IMR-90 (cell line): ENCODE results near the gene NUDT6. TPM values are rescaled to one million over a fixed set of nuclear protein-coding genes. Genes with fewer than 3 reads are reported as not detected.
"Not testable (repeated sequence)": the region's sequence is repeated elsewhere in the genome, so short reads cannot be mapped to it uniquely, and the experiment has no call there.

Experiments
- ATAC-seq: fragments of 200-7000 bp; cut with Tn5 transposase; 2 replicates; pipeline ENCODE4 v1.9.1; 2020; ENCODE audit warnings: low read depth, mild to moderate bottlenecking, moderate library complexity
- BruUV-seq: library from RNA; stranded (reverse); fragments of 400-500 nt; replicated peaks from 2 replicates; lab custom pipeline; 2021; lab: Mats Ljungman, UMichigan
- CTCF ChIA-PET: fragments of 300-600 bp; formaldehyde crosslinking; extraction: SDS; loops from one replicate; lab custom pipeline; 2021; ENCODE audit warnings: antibody characterized with exemption; lab: Yijun Ruan, JAX
- POLR2A ChIA-PET: fragments of 300-600 bp; sonication (Branson Sonifier 250); formaldehyde crosslinking; loops from one replicate; lab custom pipeline; 2022; ENCODE audit warnings: antibody characterized with exemption; ENCODE audit not compliant: unreplicated experiment; lab: Charles Lee
- DNase-seq: peaks from one replicate; pipeline ENCODE4 v3.0.0; 2013
- H2AFZ ChIP-seq: replicated peaks from 2 replicates; pipeline ENCODE3; 2013; ENCODE audit warnings: low read length, mild to moderate bottlenecking; ENCODE audit not compliant: poor library complexity
- H2AK5ac ChIP-seq: 2 replicates; pipeline ENCODE4 v1.6.1; 2013; ENCODE audit warnings: low read depth, low read length, inconsistent platforms
- H2AK9ac ChIP-seq: replicated peaks from 2 replicates; pipeline ENCODE3; 2013; ENCODE audit warnings: mild to moderate bottlenecking, low read depth, low read length, moderate library complexity; ENCODE audit not compliant: poor library complexity
- H2BK120ac ChIP-seq: 2 replicates; pipeline ENCODE4 v1.6.1; 2013; ENCODE audit warnings: low read depth, low read length, inconsistent platforms
- H2BK15ac ChIP-seq: 3 replicates; pipeline ENCODE4 v1.6.1; 2013; ENCODE audit warnings: low read depth, low read length, inconsistent platforms
- H2BK20ac ChIP-seq: 2 replicates; pipeline ENCODE4 v1.6.1; 2013; ENCODE audit warnings: low read depth, mild to moderate bottlenecking, inconsistent platforms, low read length, moderate library complexity
- H2BK5ac ChIP-seq: 2 replicates; pipeline ENCODE4 v1.6.1; 2013; ENCODE audit warnings: mild to moderate bottlenecking, low read depth, low read length, inconsistent platforms; ENCODE audit not compliant: poor library complexity, severe bottlenecking
- H3K14ac ChIP-seq: replicated peaks from 2 replicates; pipeline ENCODE4 v1.6.1; 2013; ENCODE audit warnings: low read depth, low read length, inconsistent platforms
- H3K18ac ChIP-seq: 2 replicates; pipeline ENCODE4 v1.6.1; 2013; ENCODE audit warnings: low read depth, low read length, control low read depth
- H3K23ac ChIP-seq: 2 replicates; pipeline ENCODE4 v1.6.1; 2013; ENCODE audit warnings: low read depth, low read length, inconsistent platforms
- H3K27ac ChIP-seq: 2 replicates; pipeline ENCODE4 v1.5.1; 2013; ENCODE audit warnings: mild to moderate bottlenecking, control low read depth, low read length; ENCODE audit not compliant: insufficient read depth
- H3K27me3 ChIP-seq: 2 replicates; pipeline ENCODE4 v1.6.1; 2013; ENCODE audit warnings: low read length; ENCODE audit not compliant: control insufficient read depth, insufficient read depth
- H3K36me3 ChIP-seq: 2 replicates; pipeline ENCODE4 v1.6.1; 2013; ENCODE audit warnings: low read length, mixed read lengths; ENCODE audit not compliant: control insufficient read depth, insufficient read depth
- H3K4ac ChIP-seq: 2 replicates; pipeline ENCODE4 v1.6.1; 2013; ENCODE audit warnings: low read depth, low read length, inconsistent platforms
- H3K4me1 ChIP-seq: 2 replicates; pipeline ENCODE4 v1.6.1; 2013; ENCODE audit warnings: low read length, mixed read lengths; ENCODE audit not compliant: control insufficient read depth, insufficient read depth
- H3K4me2 ChIP-seq: 2 replicates; pipeline ENCODE4 v1.6.1; 2013; ENCODE audit warnings: low read depth, mild to moderate bottlenecking, control low read depth, low read length, moderate library complexity
- H3K4me3 ChIP-seq: 2 replicates; pipeline ENCODE4 v1.5.1; 2013; ENCODE audit warnings: low read depth, mild to moderate bottlenecking, control low read depth, low read length, moderate library complexity; ENCODE audit not compliant: insufficient read depth
- H3K56ac ChIP-seq: 2 replicates; pipeline ENCODE4 v1.6.1; 2013; ENCODE audit warnings: low read length, inconsistent platforms; ENCODE audit not compliant: insufficient read depth; ENCODE audit errors: extremely low read depth
- H3K79me1 ChIP-seq, 2 experiments: 2 replicates each; pipeline ENCODE4 v1.6.1; 2013; ENCODE audit warnings: low read length in 2 of 2, inconsistent platforms in 1 of 2, low read depth in 1 of 2
- H3K9ac ChIP-seq: 2 replicates; pipeline ENCODE4 v1.6.1; 2013; ENCODE audit warnings: low read depth, low read length, control low read depth
- H3K9me1 ChIP-seq: 2 replicates; pipeline ENCODE4 v1.6.1; 2013; ENCODE audit warnings: low read length, inconsistent platforms; ENCODE audit not compliant: insufficient read depth
- H3K9me3 ChIP-seq: 2 replicates; pipeline ENCODE4 v1.6.1; 2013; ENCODE audit warnings: low read length; ENCODE audit not compliant: control insufficient read depth, insufficient read depth
- H4K20me1 ChIP-seq: 2 replicates; pipeline ENCODE4 v1.6.1; 2013; ENCODE audit warnings: low read length, inconsistent platforms; ENCODE audit not compliant: insufficient read depth
- H4K5ac ChIP-seq: 2 replicates; pipeline ENCODE4 v1.6.1; 2013; ENCODE audit warnings: mild to moderate bottlenecking, low read depth, low read length, control low read depth
- H4K8ac ChIP-seq, 2 experiments: 2 replicates each; pipeline ENCODE4 v1.6.1; 2013; ENCODE audit warnings: low read depth in 2 of 2, low read length in 2 of 2, control low read depth in 1 of 2, inconsistent platforms in 1 of 2
- H4K91ac ChIP-seq: 2 replicates; pipeline ENCODE4 v1.6.1; 2013; ENCODE audit warnings: low read depth, low read length, inconsistent platforms; ENCODE audit not compliant: insufficient read depth
- WGBS, 2 experiments: methylation state at CpG; one replicate each; pipeline versions ENCODE4 v1.1.5 to v1.1.7; 2013; ENCODE audit warnings: missing lambda C conversion rate in 2 of 2; ENCODE audit not compliant: insufficient read length in 1 of 2; ENCODE audit errors: extremely low coverage in 2 of 2; 5-methylcytosine and 5-hydroxymethylcytosine counted together
- dilution Hi-C: fragments of 300-500 bp; cut with HindIII; formaldehyde crosslinking; loops from one replicate; pipeline ENCODE4 v1.14.3; 2018; ENCODE audit warnings: low sequenced_read_pairs; ENCODE audit not compliant: unreplicated experiment
- in situ Hi-C: fragments of 300-500 bp; cut with MboI; formaldehyde crosslinking; loops from 3 replicates; pipeline ENCODE4 v1.14.3; 2019; ENCODE audit warnings: low sequenced_read_pairs, inconsistent platforms, mixed read lengths
- intact Hi-C: fragments of 100-400 bp; cut with micrococcal nuclease; formaldehyde crosslinking; loops from 2 replicates; pipeline ENCODE4 v1.10.0; 2022
- polyA plus RNA-seq, 3 experiments: library from polyadenylated mRNA; depleted of rRNA; stranded (reverse); fragments of >200 nt; gene quantifications; 2 replicates each; pipeline ENCODE4 v1.2.3, GENCODE V29; 2012; ENCODE audit warnings: low replicate concordance in 1 of 3
- total RNA-seq: library from RNA; depleted of rRNA; stranded (reverse); fragments of >200 nt; gene quantifications from 2 replicates; pipeline ENCODE4 v1.2.3, GENCODE V29; 2012

Gene NUDT6
- total and polyA plus RNA-seq, 2 of the 4 experiments (the other 2 are of a cell fraction) = 2.7 to 4.8 TPM

DNA sequence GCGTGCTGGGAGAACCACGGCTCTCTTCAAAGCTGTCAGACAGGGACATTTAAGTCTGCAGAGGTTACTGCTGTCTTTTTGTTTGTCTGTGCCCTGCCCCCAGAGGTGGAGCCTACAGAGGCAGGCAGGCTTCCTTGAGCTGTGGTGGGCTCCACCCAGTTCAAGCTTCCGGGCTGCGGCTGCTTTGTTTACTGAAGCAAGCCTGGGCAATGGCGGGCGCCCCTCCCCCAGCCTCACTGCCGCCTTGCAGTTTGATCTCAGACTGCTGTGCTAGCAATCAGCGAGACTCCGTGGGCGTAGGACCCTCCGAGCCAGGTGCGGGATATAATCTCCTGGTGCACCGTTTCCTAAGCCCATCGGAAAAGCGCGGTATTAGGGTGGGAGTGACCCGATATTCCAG, 22.7 kb upstream of the NUDT6 start:
- H2AK9ac ChIP-seq, H2AFZ ChIP-seq, ATAC-seq, H2BK5ac ChIP-seq, H4K5ac ChIP-seq, H3K14ac ChIP-seq, H3K27ac ChIP-seq, POLR2A ChIA-PET, H3K9me1 ChIP-seq, in situ Hi-C loops, H3K9ac ChIP-seq, H2BK120ac ChIP-seq, H3K9me3 ChIP-seq, DNase-seq, BruUV-seq, H4K20me1 ChIP-seq, H3K23ac ChIP-seq, H3K18ac ChIP-seq, intact Hi-C loops, H2BK15ac ChIP-seq, H3K79me1 ChIP-seq, H3K4me3 ChIP-seq, H3K56ac ChIP-seq, H3K4ac ChIP-seq, H4K91ac ChIP-seq, H3K27me3 ChIP-seq, H3K4me1 ChIP-seq, H2AK5ac ChIP-seq, CTCF ChIA-PET, H4K8ac ChIP-seq, H2BK20ac ChIP-seq, H3K4me2 ChIP-seq, dilution Hi-C loops: not testable (repeated sequence)
- peaks cover 13% of the 10 kb centered on the region for H3K36me3 ChIP-seq
- 100% methylated on average over 4 of the region's 17 CpGs; no CpG with 5 or more reads in 1 of the 2 experiments for WGBS, 2 experiments
